Measurements from ENCODE around the gene BSN.

DNA sequence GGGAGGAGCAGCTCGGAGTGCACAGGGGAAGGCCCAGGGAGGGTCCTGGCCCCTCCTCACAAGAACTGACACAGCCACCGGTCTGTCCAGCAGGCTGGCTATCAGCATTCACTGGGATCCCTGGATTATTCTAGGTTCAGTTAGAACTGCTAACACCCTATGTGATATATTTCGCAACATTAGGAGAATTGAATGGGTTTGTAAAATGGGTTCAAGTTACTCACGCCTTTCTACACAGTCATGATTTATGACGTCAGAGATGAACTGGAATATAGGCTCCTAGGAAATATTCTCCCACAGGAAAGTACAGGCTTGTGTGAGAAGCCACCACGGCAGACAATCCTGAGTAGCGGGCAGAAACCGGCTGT is 969 bp upstream of the BSN start:
- TF ChIP-seq EP300 (IDR thresholded peaks at IDR 0.05) (no peak), POLR2A (IDR thresholded peaks at IDR 0.05) (no peak), POLR2AphosphoS5 (IDR thresholded peaks at IDR 0.05) (no peak)
- TF ChIP-seq, protein P1, sequence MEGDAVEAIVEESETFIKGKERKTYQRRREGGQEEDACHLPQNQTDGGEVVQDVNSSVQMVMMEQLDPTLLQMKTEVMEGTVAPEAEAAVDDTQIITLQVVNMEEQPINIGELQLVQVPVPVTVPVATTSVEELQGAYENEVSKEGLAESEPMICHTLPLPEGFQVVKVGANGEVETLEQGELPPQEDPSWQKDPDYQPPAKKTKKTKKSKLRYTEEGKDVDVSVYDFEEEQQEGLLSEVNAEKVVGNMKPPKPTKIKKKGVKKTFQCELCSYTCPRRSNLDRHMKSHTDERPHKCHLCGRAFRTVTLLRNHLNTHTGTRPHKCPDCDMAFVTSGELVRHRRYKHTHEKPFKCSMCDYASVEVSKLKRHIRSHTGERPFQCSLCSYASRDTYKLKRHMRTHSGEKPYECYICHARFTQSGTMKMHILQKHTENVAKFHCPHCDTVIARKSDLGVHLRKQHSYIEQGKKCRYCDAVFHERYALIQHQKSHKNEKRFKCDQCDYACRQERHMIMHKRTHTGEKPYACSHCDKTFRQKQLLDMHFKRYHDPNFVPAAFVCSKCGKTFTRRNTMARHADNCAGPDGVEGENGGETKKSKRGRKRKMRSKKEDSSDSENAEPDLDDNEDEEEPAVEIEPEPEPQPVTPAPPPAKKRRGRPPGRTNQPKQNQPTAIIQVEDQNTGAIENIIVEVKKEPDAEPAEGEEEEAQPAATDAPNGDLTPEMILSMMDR (IDR thresholded peaks at IDR 0.05), result no peak

All from suprapubic skin (tissue), 4 donors.